Right renal cortex interstitium (tissue), 3 donors: ENCODE results near the gene BCL2L12. TPM values are rescaled to one million over a fixed set of nuclear protein-coding genes. Genes with fewer than 3 reads are reported as not detected.

Source experiments
- DNase-seq, 3 donors: peaks; one replicate each; pipeline ENCODE4 v3.0.0-alpha.2; 2013; ENCODE audit warnings: low read depth in 3 of 3, low spot score in 2 of 3
- polyA plus RNA-seq, 3 donors: library from polyadenylated mRNA; unstranded; fragments of 120-200 nt; gene quantifications; one replicate each; pipeline ENCODE4 v1.2.1, GENCODE V29; 2013; ENCODE audit not compliant: insufficient read length in 3 of 3

BCL2L12 gene
- polyA plus RNA-seq, 3 donors, result 16.4 to 21.9 (median 19.4) TPM

GRCh38 chr19:49641688-49642491 lies 23.8 kb upstream of the BCL2L12 start, which contains the start of gene SCAF1:
TSS of gene SCAF1 (plus strand) at chr19:49642209. CDS start at chr19:49645027, 2,818 bp downstream.
- DNase-seq, result peak; percentile 94 to 98 (median 95)

GRCh38 chr19:49642492-49643035 lies 23.2 kb upstream of the BCL2L12 start:
- DNase-seq, result no peak

DNA sequence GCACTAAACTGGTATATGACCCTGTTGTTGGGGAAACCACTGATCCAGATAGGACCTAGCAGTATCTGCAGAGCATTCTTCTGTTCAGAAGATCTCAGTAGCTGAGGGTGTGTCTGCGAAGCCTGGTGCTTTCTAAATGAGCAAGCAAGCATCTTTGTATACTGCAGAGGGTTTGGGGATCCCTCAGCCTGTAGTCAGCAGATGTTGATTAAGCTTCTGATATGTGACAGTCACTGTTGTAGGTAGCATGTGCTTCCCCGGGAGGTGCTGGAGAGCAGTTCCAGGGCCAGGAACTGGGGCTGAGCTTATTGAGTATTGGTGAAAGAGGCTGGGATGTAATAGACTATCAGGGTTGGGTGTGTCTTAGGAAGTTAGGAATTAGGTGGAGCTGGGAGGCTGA lies 22.3 kb upstream of the BCL2L12 start:
- no peak for DNase-seq

- DNase-seq, result no peak
Measured at GRCh38 chr19:49645592-49645991, 20.1 kb upstream of the BCL2L12 start.

- DNase-seq, result no peak
Measured at GRCh38 chr19:49645995-49646394, 19.7 kb upstream of the BCL2L12 start.

- no peak for DNase-seq
Measured at GRCh38 chr19:49646586-49646985, 19.1 kb upstream of the BCL2L12 start.

- no peak for DNase-seq
Measured at GRCh38 chr19:49651029-49651819, 14.5 kb upstream of the BCL2L12 start.

- no peak for DNase-seq
Measured at GRCh38 chr19:49651820-49652550, 13.7 kb upstream of the BCL2L12 start.

GRCh38 chr19:49652551-49653465 lies 12.9 kb upstream of the BCL2L12 start:
- DNase-seq, result no peak

- no peak for DNase-seq
Measured at GRCh38 chr19:49653466-49653806, 12.3 kb upstream of the BCL2L12 start.

- DNase-seq, result no peak
Measured at GRCh38 chr19:49654581-49654980, 11.2 kb upstream of the BCL2L12 start.

DNA sequence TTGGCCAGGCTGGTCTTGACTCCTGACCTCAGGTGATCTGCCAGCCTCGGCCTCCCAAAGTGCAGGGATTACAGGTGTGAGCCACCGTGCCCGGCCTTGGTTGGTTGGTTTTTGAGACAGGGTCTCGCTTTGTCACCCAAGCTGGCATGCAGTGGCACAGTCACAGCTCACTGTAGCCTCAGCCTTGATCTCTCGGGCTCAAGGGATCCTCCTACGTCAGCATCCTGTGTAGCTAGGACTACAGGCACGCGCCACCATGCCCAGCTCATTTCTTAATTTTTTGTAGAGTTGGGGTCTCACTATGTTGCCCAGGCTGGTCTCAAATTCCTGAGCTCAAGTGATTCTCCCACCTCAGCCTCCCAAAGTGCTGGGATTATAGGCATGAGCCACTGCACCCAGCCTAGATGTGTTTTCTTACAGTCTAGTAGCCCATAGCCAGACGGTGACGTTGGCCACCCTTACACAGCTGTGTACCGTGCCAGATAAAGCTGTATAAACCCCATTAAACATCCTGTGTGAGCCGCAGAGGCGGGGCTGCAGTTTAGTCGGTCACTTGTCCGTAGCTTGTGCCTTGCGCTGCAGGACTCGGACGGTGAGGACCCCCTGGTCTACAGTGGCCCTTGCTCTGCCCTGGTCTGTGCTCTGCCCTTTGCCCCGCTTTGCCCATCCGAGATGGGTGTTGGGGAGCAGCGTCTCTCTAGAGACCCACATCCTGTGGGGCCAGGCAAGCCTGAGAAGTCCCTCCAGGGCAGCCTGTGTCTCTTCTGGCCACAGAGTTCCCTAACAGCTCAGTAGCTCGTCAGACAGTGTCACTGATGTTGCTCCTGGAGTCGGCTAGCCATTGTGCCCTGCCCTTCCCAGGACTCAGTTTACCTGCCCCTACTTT lies 9.9 kb upstream of the BCL2L12 start:
- DNase-seq, result no peak

DNA sequence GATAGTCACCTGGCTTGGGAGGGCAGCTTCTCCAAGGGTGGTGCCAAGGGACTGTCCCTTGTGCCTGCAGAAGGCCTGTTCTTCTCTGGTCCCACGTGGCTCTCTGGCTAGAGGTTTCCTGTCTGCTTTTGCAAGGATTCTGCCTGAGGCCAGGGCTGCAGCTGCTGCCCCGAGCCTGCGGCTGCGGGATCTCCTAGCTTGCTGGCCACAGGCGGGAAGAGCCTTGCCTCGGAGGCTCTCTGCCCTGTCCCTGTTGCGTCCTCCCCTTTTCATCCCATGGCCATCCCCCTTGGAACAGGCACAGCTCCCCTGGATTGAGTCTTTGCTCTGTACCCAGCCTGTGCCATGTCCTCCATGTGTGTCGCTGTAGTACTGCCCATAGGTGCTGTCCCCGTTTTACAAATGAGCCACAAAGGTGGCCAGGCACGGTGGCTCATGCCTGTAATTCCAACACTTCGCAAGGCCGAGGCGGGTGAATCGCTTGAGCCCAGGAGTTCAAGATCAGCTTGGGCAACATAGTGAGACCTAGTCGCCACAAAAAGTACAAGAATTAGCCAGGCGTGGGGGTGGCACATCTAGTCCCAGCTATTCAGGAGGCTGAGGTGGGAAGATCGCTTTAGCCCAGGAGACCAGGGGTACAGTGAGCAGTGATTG lies 9.2 kb upstream of the BCL2L12 start:
- no peak for DNase-seq

GRCh38 chr19:49657493-49658138 lies 8.1 kb upstream of the BCL2L12 start:
- DNase-seq, result no peak

- no peak for DNase-seq
Measured at GRCh38 chr19:49658139-49658517, 7.6 kb upstream of the BCL2L12 start.

GRCh38 chr19:49658566-49659442 lies 6.9 kb upstream of the BCL2L12 start:
- DNase-seq, result no peak
